ENCODE measurements around the gene ZCCHC13.

DNA sequence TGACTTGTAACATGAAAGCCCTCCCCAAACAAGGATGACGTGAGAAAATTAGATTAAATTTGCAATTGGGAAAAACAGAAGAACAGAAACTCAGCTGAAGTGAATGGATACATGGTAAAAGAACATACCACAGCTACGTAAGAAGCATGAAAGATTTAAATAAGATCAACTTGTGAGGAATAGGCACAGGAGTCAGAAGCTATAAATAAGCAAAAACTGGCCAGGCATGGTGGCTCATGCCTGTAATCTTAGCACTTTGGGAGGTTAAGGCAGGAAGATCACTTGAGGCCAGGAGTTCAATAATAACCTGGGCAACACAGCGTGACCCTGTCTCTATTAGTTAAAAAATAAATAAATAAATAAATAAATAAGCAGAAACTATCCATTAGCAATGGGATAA, 33.6 kb upstream of the ZCCHC13 start:
- TF ChIP-seq CTCF (IDR thresholded peaks at IDR 0.05) (no peak), POLR2AphosphoS5 (IDR thresholded peaks at IDR 0.05; ENCODE audit: insufficient read depth in 1 of 2, low read depth in 1 of 2) (no peak), POLR2A (IDR thresholded peaks at IDR 0.05) (no peak)
